IMR-90 (cell line): ENCODE data around the gene MAN2A2. TPM values are rescaled to one million over a fixed set of nuclear protein-coding genes. Genes with fewer than 3 reads are reported as not detected.

Source experiments
- ATAC-seq: fragments of 200-7000 bp; cut with Tn5 transposase; 2 replicates; pipeline ENCODE4 v1.9.1; 2020; ENCODE audit warnings: low read depth, mild to moderate bottlenecking, moderate library complexity
- BruUV-seq: library from RNA; stranded (reverse); fragments of 400-500 nt; replicated peaks from 2 replicates; lab custom pipeline; 2021; lab: Mats Ljungman, UMichigan
- CTCF ChIA-PET: fragments of 300-600 bp; formaldehyde crosslinking; extraction: SDS; loops from one replicate; lab custom pipeline; 2021; ENCODE audit warnings: antibody characterized with exemption; lab: Yijun Ruan, JAX
- POLR2A ChIA-PET: fragments of 300-600 bp; sonication (Branson Sonifier 250); formaldehyde crosslinking; loops from one replicate; lab custom pipeline; 2022; ENCODE audit warnings: antibody characterized with exemption; ENCODE audit not compliant: unreplicated experiment; lab: Charles Lee
- DNase-seq: peaks from one replicate; pipeline ENCODE4 v3.0.0; 2013
- H2AFZ ChIP-seq: replicated peaks from 2 replicates; pipeline ENCODE3; 2013; ENCODE audit warnings: low read length, mild to moderate bottlenecking; ENCODE audit not compliant: poor library complexity
- H2AK5ac ChIP-seq: 2 replicates; pipeline ENCODE4 v1.6.1; 2013; ENCODE audit warnings: low read depth, low read length, inconsistent platforms
- H2AK9ac ChIP-seq: replicated peaks from 2 replicates; pipeline ENCODE3; 2013; ENCODE audit warnings: mild to moderate bottlenecking, low read depth, low read length, moderate library complexity; ENCODE audit not compliant: poor library complexity
- H2BK120ac ChIP-seq: 2 replicates; pipeline ENCODE4 v1.6.1; 2013; ENCODE audit warnings: low read depth, low read length, inconsistent platforms
- H2BK15ac ChIP-seq: 3 replicates; pipeline ENCODE4 v1.6.1; 2013; ENCODE audit warnings: low read depth, low read length, inconsistent platforms
- H2BK20ac ChIP-seq: 2 replicates; pipeline ENCODE4 v1.6.1; 2013; ENCODE audit warnings: low read depth, mild to moderate bottlenecking, inconsistent platforms, low read length, moderate library complexity
- H2BK5ac ChIP-seq: 2 replicates; pipeline ENCODE4 v1.6.1; 2013; ENCODE audit warnings: mild to moderate bottlenecking, low read depth, low read length, inconsistent platforms; ENCODE audit not compliant: poor library complexity, severe bottlenecking
- H3K14ac ChIP-seq: replicated peaks from 2 replicates; pipeline ENCODE4 v1.6.1; 2013; ENCODE audit warnings: low read depth, low read length, inconsistent platforms
- H3K18ac ChIP-seq: 2 replicates; pipeline ENCODE4 v1.6.1; 2013; ENCODE audit warnings: low read depth, low read length, control low read depth
- H3K23ac ChIP-seq: 2 replicates; pipeline ENCODE4 v1.6.1; 2013; ENCODE audit warnings: low read depth, low read length, inconsistent platforms
- H3K27ac ChIP-seq: 2 replicates; pipeline ENCODE4 v1.5.1; 2013; ENCODE audit warnings: mild to moderate bottlenecking, control low read depth, low read length; ENCODE audit not compliant: insufficient read depth
- H3K27me3 ChIP-seq: 2 replicates; pipeline ENCODE4 v1.6.1; 2013; ENCODE audit warnings: low read length; ENCODE audit not compliant: control insufficient read depth, insufficient read depth
- H3K36me3 ChIP-seq: 2 replicates; pipeline ENCODE4 v1.6.1; 2013; ENCODE audit warnings: low read length, mixed read lengths; ENCODE audit not compliant: control insufficient read depth, insufficient read depth
- H3K4ac ChIP-seq: 2 replicates; pipeline ENCODE4 v1.6.1; 2013; ENCODE audit warnings: low read depth, low read length, inconsistent platforms
- H3K4me1 ChIP-seq: 2 replicates; pipeline ENCODE4 v1.6.1; 2013; ENCODE audit warnings: low read length, mixed read lengths; ENCODE audit not compliant: control insufficient read depth, insufficient read depth
- H3K4me2 ChIP-seq: 2 replicates; pipeline ENCODE4 v1.6.1; 2013; ENCODE audit warnings: low read depth, mild to moderate bottlenecking, control low read depth, low read length, moderate library complexity
- H3K4me3 ChIP-seq: 2 replicates; pipeline ENCODE4 v1.5.1; 2013; ENCODE audit warnings: low read depth, mild to moderate bottlenecking, control low read depth, low read length, moderate library complexity; ENCODE audit not compliant: insufficient read depth
- H3K56ac ChIP-seq: 2 replicates; pipeline ENCODE4 v1.6.1; 2013; ENCODE audit warnings: low read length, inconsistent platforms; ENCODE audit not compliant: insufficient read depth; ENCODE audit errors: extremely low read depth
- H3K79me1 ChIP-seq, 2 experiments: 2 replicates each; pipeline ENCODE4 v1.6.1; 2013; ENCODE audit warnings: low read length in 2 of 2, inconsistent platforms in 1 of 2, low read depth in 1 of 2
- H3K9ac ChIP-seq: 2 replicates; pipeline ENCODE4 v1.6.1; 2013; ENCODE audit warnings: low read depth, low read length, control low read depth
- H3K9me1 ChIP-seq: 2 replicates; pipeline ENCODE4 v1.6.1; 2013; ENCODE audit warnings: low read length, inconsistent platforms; ENCODE audit not compliant: insufficient read depth
- H3K9me3 ChIP-seq: 2 replicates; pipeline ENCODE4 v1.6.1; 2013; ENCODE audit warnings: low read length; ENCODE audit not compliant: control insufficient read depth, insufficient read depth
- H4K20me1 ChIP-seq: 2 replicates; pipeline ENCODE4 v1.6.1; 2013; ENCODE audit warnings: low read length, inconsistent platforms; ENCODE audit not compliant: insufficient read depth
- H4K5ac ChIP-seq: 2 replicates; pipeline ENCODE4 v1.6.1; 2013; ENCODE audit warnings: mild to moderate bottlenecking, low read depth, low read length, control low read depth
- H4K8ac ChIP-seq, 2 experiments: 2 replicates each; pipeline ENCODE4 v1.6.1; 2013; ENCODE audit warnings: low read depth in 2 of 2, low read length in 2 of 2, control low read depth in 1 of 2, inconsistent platforms in 1 of 2
- H4K91ac ChIP-seq: 2 replicates; pipeline ENCODE4 v1.6.1; 2013; ENCODE audit warnings: low read depth, low read length, inconsistent platforms; ENCODE audit not compliant: insufficient read depth
- CHD1 ChIP-seq: IDR thresholded peaks from 2 replicates; pipeline ENCODE4 v1.6.1; 2012; ENCODE audit warnings: low read depth, low read length, improper control_type of control experiment
- MAZ ChIP-seq: IDR thresholded peaks from 2 replicates; pipeline ENCODE4 v1.6.1; 2012; ENCODE audit warnings: low read depth, mild to moderate bottlenecking, low read length, improper control_type of control experiment, moderate library complexity, borderline replicate concordance
- RAD21 ChIP-seq: IDR thresholded peaks from 2 replicates; pipeline ENCODE4 v1.6.1; 2012; ENCODE audit warnings: low read length, improper control_type of control experiment
- WGBS, 2 experiments: methylation state at CpG; one replicate each; pipeline versions ENCODE4 v1.1.5 to v1.1.7; 2013; ENCODE audit warnings: missing lambda C conversion rate in 2 of 2; ENCODE audit not compliant: insufficient read length in 1 of 2; ENCODE audit errors: extremely low coverage in 2 of 2; 5-methylcytosine and 5-hydroxymethylcytosine counted together
- dilution Hi-C: fragments of 300-500 bp; cut with HindIII; formaldehyde crosslinking; loops from one replicate; pipeline ENCODE4 v1.14.3; 2018; ENCODE audit warnings: low sequenced_read_pairs; ENCODE audit not compliant: unreplicated experiment
- in situ Hi-C: fragments of 300-500 bp; cut with MboI; formaldehyde crosslinking; loops from 3 replicates; pipeline ENCODE4 v1.14.3; 2019; ENCODE audit warnings: low sequenced_read_pairs, inconsistent platforms, mixed read lengths
- intact Hi-C: fragments of 100-400 bp; cut with micrococcal nuclease; formaldehyde crosslinking; loops from 2 replicates; pipeline ENCODE4 v1.10.0; 2022
- polyA plus RNA-seq, 3 experiments: library from polyadenylated mRNA; depleted of rRNA; stranded (reverse); fragments of >200 nt; gene quantifications; 2 replicates each; pipeline ENCODE4 v1.2.3, GENCODE V29; 2012; ENCODE audit warnings: low replicate concordance in 1 of 3
- total RNA-seq: library from RNA; depleted of rRNA; stranded (reverse); fragments of >200 nt; gene quantifications from 2 replicates; pipeline ENCODE4 v1.2.3, GENCODE V29; 2012
- TF ChIP-seq, protein P1 (sequence below): fragments of 150-350 bp; IDR thresholded peaks from 2 replicates; pipeline ENCODE4 v1.6.1; 2016; ENCODE audit warnings: low read depth, mild to moderate bottlenecking, low read length, moderate library complexity, borderline replicate concordance

The MAN2A2 gene
- total and polyA plus RNA-seq, 2 of the 4 experiments (the other 2 are of a cell fraction), result 3.4 to 52.5 TPM

DNA sequence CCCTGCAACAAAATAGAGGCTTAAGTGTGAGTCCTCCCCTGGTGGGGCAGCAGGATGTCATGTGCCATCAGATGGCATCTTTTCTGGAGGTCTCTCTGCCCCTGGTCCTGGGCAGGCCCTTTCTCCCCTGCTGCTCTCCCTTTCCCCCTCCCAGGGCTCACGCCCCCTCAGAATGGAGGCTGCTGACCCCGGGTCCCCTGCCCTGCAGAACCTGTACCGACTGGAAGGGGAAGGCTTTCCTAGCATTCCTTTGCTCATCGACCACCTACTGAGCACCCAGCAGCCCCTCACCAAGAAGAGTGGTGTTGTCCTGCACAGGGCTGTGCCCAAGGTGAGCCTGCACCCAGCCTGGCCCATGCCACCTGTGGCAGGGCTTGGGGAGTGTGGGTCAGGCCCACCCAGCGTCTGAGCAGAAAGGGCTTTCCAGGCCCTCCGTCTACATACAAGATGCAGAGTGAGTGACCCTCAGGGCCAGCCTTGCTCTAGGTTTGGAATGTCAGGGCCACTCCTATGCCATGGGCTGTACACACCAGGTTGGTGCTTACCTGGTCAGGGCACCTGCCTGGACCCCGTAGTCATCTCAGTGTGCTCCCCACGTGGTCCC lies 11.7 kb upstream of the MAN2A2 start:
- Histone ChIP-seq H3K27me3 (no peaks in the 10 kb centered on the region), H3K56ac (no peak overlapping the region), H3K9me1 (peaks cover 3% of the 10 kb centered on the region; the same call in 1 of the 2 replicates), H3K9ac (no peak overlapping the region), H3K18ac (no peak overlapping the region), H2BK20ac (no peak overlapping the region), H3K14ac (no peak overlapping the region), H3K4me3 (no peak overlapping the region), H4K5ac (no peak overlapping the region), H3K4me1 (no peaks in the 10 kb centered on the region), H3K4ac (no peak overlapping the region), H4K91ac (no peak overlapping the region), H3K23ac (no peak overlapping the region), H2BK15ac (no peak overlapping the region), H3K27ac (no peak overlapping the region), H3K4me2 (no peak overlapping the region), H2AK5ac (no peak overlapping the region), H2AFZ (no peak overlapping the region), H2AK9ac (no peak overlapping the region), H3K79me1 (peaks cover 0 to 2% of the 10 kb centered on the region in 2 experiments; a peak in 2 of 4 replicates), H3K36me3 (peaks cover 28% of the 10 kb centered on the region), H4K20me1 (no peaks in the 10 kb centered on the region), H2BK120ac (no peak overlapping the region), H2BK5ac (no peak overlapping the region), H4K8ac (no peak overlapping the region), H3K9me3 (no peaks in the 10 kb centered on the region)
- dilution Hi-C loops, result no loop called here
- TF ChIP-seq, protein P1, sequence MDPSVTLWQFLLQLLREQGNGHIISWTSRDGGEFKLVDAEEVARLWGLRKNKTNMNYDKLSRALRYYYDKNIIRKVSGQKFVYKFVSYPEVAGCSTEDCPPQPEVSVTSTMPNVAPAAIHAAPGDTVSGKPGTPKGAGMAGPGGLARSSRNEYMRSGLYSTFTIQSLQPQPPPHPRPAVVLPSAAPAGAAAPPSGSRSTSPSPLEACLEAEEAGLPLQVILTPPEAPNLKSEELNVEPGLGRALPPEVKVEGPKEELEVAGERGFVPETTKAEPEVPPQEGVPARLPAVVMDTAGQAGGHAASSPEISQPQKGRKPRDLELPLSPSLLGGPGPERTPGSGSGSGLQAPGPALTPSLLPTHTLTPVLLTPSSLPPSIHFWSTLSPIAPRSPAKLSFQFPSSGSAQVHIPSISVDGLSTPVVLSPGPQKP, result no peak
- TF ChIP-seq MAZ, result no peak
- TF ChIP-seq CHD1, result no peak
- TF ChIP-seq RAD21, result no peak
- WGBS, 2 experiments, result 100% methylated on average over 1 of the region's 8 CpGs; no CpG with 5 or more reads in 1 of the 2 experiments
- ChIA-PET CTCF (no interaction called here), POLR2A (no interaction called here)
- intact Hi-C loops, result no loop called here
- ATAC-seq, result no peak
- no peak for DNase-seq
- in situ Hi-C loops, result loop anchor here (25.0 kb wide), 1 partner anchor 579 kb away; no protein-coding TSS in a partner anchor
- BruUV-seq, result no TSS peak
